GM18517 (cell line): ENCODE measurements around the gene ANXA2.
"Not testable (repeated sequence)": the region's sequence is repeated elsewhere in the genome, so short reads cannot be mapped to it uniquely, and the experiment has no call there.

ENCODE experiments used
- ATAC-seq: cut with Tn5 transposase; IDR thresholded peaks from one replicate; pipeline ENCODE4 v1.9.1; 2021; ENCODE audit warnings: mild to moderate bottlenecking, moderate library complexity; ENCODE audit not compliant: unreplicated experiment

Gene ANXA2

DNA sequence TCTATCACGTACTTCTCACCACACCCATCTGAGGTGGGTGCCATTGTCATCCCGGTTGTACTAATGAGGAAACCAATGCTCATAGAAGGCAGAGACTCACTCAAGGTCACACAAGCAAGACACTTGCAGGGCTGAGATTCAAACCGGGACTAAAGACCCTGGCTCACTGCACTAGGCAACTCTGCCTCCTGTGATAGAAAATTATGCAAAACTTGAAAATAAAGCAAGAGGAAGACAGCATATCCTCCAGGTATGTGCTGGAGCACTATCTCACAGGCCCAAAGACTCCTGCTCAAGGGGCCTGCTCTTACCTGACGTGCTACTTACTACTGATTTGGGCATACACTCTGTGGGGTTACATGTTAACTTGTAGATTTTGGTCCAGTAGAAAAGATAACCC lies 25.6 kb downstream of the ANXA2 start:
- no peak for ATAC-seq

DNA sequence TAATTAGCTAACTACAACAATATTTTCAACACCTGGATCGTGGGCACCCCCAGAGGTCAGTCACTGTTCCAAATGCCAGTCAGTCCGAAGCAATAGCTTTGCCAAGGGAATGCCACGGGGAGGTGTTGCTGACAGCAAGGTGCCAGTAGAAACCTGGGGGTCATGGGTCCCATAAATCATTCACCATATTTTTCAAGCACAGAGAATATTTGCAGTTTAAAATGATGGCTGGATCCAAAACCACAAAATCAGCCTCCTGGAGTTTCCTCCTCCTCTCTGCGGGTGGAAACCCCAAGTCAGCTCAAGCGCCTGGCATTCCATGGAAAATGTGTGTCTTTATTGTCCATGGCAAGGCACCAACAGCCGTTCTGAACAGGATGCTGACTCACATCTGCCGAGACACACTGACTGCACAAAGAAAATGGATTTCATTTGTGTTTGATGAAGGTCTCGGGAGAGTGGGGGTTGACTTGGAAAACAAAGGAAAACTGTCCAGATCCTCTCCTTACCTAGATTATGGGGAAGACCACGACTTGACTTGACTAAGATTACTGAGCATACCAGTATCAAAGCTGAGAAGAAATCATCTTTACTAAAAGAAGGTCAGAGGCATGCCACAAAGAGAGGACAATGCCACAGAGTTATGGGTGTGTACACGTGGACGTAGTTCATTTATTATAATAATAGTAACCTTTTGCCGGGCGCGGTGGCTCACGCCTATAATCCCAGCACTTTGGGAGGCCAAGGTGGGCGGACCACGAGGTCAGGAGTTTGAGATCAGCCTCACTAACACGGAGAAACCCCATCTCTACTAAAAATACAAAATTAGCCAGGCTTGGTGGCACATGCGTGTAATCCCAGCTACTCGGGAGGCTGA lies 26.4 kb downstream of the ANXA2 start:
- no peak for ATAC-seq

DNA sequence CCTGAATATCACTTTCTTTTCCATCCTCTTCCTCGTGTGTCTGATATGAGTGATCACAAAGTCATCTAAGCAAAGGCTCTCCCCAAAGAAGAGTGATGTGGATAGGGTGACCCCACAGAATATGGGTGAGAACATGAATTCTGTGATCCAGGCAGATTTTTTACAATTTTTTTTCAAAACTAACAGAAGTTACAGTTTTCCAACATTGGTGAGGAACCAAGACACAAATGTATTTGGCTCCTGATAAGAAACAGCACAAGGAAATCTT lies 27.0 kb downstream of the ANXA2 start:
- ATAC-seq = no peak

DNA sequence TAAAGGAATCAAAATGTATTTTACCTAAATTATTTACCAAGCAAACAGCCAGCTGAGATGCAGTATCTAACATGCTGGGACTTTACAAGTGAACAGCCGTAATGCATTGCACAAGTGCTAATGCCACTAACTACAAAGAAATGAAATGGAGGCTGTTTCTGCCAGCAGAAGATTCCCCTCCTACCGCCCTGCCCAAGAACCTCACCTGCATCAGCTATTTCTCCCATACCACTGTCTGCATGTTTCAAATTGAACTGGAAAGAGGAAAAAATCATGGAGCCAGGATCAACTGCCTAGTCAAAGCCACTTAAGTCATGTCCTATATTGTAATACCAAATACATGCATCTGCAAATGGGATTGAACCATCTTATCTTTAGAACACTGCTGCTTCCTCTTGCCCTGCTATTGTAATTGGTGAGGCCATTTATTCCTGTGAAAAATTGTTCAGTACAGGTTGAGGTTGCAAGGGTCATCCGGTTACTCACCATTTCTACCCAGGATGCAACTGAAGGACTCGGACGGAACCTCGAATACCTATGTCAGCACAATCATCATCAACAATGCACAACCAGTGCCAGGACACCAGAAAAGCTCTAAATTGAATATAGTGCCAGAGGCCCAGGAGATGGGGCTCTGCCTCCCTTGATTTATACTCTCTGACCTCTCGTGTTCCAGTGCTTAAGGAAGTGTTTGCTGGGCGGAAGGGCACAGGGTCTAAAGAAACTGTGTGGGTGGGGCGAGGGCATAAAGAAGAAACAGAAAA lies 27.5 kb downstream of the ANXA2 start:
- ATAC-seq = no peak

DNA sequence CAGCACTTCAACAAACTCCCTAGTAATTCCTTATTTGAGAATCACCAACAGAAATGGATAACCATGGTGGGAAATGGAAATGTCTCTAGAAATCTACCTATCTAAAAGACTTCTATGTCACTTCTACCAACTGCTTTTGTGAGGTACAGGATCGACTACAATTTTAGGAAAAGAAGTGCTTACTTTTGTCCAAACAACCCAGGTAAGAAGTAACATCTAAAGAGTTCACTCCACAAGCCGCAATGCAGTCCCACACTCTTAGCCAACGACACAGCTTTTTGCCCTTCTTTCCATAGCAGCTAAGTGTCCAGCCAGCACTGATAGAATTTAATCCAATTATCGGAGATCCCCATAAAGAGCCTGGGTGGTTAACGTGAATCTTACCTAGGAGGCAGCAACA lies 28.1 kb downstream of the ANXA2 start:
- no peak for ATAC-seq

DNA sequence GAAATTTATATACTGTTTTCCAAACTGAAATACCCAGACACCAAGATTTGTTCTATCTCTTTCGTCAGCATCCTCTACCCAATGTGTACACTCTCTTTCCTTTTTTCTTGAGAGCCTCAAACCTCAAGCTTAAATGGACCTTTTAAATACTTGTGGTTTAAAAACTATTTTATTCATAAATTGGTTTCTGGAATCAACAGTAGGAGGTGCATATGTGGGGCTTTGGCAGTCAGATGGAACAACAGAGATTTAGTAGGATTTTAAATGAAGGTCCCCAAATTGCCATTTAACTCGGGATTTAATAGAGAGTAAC lies 33.2 kb downstream of the ANXA2 start:
- no peak for ATAC-seq

DNA sequence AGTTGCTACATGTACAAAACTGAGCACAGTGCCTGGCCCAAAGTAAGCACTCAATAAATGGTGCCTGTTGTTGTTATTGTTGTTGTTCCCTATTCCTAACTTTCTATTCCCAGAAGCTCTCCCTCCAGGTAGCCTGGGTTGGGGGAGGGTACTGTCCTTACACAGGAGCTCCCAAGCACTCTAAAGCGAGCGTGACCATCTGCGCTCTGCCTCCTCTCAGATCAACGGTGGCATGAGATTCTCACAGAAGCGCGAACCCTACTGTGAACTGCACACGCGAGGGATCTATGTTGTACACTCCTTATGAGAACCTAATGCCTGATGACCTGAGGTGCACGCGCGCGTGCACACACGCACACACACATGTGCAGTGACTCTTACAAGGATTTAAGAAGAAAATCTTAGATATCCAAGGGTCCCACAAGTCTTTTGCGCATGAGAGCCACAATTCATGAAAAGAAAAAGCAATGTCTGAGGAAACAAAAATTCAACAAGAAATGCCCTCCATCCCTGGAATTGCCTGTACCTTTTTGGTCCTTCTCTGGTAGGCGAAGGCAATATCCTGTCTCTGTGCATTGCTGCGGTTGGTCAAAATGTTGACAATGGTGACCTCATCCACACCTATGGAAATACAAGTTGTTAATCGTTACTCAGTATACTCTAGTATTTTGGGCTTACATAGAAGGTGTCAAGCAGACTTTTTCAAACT lies 33.7 kb downstream of the ANXA2 start:
- ATAC-seq = no peak

DNA sequence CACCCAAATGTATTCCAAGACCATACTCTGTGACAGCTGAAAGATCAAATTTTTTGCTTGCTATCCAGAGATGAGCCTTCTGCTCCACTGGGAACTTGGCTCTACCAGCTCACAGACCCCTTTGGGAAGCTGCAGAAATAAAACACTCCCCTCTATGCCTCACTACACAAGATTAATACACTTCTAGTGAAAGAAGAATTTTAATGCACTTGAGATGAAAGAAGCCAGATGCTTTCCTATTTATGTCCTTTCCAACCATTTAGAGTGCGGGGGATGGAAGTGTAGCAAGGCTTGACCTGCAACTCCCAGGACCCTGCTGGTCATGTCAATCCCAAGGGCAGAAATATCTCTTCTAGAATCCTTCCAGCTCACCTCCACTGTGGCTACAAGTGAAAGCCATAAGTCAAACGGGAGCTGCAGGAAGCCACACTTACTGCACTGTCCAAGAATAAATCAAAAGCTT lies 34.7 kb downstream of the ANXA2 start:
- no peak for ATAC-seq

DNA sequence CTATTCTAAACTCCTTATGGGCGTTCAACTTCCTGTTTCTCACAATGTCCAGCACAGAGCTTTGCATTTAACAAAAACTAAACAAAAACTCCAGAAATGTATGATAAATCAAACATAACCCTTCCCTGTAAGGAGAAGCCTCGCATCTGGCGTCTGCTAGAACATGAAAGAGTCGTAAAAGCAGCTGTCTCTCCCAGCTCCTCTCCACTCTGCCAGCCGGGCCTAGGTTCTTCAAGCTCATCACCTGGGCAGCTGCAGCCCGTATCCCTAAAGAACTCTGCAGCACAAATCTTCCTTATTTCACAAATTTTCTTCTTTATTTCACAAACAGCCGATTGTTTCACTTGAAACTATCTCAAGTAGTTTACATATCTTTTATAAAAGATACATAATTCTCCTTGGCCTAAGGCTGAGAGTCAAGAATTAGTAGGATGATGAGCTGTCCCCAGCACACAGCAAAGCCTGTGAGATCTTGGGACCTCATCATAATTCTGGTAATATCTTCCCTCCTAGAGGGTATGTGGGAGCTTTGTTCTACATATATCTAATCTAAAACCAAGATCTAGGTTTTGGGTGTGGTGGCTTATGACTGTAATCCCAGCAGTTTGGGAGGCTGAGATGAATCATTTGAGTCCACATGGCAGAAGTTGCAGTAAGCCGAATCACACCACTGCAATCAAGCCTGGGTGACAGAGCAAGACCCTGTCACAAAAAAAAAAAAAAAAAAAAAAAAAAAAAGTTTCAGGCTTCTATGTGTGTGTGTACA lies 35.3 kb downstream of the ANXA2 start:
- ATAC-seq = no peak

DNA sequence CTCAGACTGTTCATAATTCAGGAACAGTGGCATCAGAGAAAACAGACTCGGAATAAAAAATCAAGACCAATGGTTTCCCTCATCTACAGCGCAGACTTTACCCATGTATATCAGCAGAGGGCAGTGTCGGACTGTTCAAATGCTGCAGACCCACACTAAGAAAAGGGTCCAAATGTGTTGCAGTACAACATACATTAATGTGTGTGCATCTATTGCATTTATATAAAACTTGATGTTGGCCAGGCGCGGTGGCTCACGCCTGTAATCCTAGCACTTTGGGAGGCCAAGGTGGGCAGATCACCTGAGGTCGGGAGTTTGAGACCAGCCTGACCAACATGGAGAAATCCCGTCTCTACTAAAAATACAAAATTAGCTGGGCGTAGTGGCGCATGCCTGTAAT lies 38.0 kb downstream of the ANXA2 start:
- not testable (repeated sequence) for ATAC-seq

DNA sequence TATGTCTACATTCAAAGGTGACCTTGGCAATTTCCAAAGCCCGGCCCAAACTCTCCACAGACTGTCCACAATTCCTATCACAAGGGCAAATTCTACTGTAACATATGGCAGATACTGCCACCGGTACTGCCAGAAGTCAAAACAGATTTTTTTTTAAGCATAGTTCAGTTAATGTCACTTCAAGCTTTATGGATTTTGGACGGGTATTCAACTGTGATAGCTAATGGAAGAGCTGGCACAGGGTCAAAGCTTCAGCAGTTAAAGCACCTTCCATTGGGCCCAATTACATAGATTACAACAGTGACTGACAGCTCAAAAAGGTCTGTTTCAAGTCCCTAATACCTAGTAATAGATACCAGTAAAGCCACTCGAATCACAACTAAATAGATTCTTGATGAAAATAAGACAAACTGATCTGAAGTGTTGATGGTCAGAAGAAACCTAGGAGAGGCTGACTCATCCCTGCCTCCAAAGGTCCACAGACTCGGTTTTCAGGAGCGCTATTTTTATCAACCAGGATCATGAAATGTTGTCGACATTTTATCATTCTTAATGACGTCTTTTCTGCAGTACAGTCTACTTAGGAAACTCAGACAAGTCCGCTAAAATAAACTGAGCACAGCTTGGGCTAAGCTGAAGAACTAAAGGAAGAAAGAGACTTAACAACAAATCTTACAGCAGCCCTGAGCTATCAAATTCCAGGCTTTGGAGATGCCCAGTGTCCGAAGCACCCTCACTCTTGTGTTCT lies 38.7 kb downstream of the ANXA2 start:
- ATAC-seq = no peak

DNA sequence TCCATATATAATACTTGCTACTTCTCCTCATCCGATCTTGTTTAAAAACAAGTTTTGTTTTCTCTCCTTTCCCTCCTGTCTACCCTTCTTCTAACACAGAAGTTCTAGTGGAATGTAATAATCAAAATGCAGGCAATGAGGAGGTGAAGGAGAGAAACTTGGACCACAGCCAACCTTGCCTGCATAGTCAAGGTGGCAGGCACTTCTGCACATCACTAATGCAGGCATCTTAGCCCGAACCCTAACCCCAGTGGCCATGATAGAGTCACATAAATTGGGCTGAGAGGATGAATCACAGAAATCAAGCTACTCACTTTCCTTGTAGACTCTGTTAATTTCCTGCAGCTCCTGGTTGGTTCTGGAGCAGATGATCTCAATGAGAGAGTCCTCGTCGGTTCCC lies 41.0 kb downstream of the ANXA2 start:
- ATAC-seq = no peak

DNA sequence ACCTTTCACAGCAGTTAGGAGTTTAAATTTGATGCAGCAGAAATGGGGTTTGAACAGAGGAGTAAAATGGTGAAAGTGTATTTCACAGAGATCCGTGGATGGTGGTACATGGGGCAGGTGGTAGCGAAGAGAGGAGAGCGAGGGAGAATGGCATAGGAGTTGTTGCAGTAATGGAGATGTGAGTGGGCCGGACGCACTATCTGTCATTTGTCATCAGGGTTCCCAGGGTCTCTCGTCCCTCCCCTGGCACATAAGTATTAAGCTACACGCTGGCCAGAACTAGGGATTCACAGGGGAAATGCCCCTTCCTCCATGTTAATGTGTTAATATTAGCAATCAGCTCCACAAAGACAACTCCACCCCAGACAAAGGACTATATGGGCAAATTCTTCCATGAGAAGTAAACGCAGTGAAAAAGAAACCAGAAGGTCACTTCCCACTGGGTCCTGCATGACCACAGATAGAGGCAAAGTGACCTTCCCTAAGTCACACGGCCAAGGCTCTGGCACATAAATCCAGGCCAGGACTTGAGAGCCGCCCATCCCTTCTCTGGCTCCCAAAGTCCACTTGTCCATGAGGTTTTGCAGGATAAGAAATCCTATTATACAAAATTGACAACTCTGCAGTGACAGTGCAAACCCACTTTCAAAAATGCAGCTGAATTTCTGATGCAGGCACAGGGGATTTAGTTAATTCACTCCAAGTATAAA lies 42.5 kb downstream of the ANXA2 start:
- ATAC-seq = no peak

DNA sequence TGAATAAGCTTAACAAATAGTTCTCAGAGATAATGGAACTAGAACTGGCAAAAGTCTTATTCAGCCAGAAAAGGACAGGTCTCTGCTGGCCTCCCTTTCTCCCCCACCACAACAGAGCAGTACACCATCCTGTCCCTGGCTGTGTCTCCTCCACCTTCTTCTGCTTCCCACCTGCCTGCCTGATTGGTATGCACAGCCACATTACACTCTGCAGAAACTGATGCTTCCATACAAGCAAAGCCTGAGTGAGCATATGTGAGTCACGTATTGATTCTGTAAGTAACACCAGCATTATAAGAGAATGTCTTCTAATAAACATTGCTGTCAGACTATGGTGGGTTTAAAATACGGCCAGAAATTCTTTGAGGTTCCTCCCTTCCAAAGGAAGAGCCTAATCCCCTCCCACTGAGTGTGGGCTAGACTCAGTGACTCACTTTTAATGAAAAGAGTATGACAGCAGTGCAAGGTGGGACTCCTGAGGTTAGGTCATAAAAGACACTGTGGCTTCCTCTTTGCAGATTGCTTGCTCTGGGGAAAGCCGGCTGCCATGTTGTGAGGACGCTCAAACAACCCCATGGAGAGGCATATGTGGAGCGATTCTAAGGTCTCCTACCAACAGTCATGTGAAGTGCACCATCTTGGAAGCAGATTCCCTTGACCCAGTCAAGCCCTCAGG lies 44.4 kb downstream of the ANXA2 start:
- no peak for ATAC-seq

DNA sequence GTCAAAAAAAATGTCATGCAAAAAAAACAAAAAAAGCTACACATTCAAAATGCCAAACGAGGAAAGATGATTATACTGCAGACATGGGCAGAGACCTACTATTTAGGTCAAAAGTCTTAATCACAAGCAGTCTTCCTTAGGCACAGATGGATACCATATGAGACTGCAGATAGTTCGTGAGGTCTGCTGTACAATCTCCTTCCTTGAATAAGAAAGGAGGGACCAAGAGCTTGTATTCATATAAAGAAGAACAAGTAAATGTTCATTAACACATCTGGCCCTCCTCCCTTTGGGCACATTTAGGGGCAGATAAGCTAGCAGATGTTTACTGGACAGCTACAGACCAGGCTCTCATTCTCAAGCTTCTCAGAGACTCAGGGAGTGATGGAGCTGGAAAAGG lies 45.3 kb downstream of the ANXA2 start:
- no peak for ATAC-seq

DNA sequence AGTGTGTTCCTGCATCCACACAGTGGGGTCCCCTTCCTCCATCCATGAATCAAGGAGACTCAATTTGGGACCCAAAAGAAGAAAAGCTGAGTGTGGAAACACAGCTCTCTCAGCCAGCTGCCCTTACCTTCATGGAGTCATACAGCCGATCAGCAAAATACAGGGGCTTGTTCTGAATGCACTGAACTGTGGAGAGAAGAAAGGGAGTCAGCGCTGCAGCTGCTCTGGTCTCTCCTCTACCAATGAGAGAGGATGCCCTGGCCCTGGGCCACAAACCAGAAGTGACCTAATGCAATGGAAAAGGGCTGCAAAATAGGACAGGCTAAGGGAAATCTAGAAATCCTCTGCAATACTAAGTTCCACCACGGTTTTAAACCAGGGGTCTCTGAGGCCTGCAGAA lies 46.7 kb downstream of the ANXA2 start:
- ATAC-seq = no peak

DNA sequence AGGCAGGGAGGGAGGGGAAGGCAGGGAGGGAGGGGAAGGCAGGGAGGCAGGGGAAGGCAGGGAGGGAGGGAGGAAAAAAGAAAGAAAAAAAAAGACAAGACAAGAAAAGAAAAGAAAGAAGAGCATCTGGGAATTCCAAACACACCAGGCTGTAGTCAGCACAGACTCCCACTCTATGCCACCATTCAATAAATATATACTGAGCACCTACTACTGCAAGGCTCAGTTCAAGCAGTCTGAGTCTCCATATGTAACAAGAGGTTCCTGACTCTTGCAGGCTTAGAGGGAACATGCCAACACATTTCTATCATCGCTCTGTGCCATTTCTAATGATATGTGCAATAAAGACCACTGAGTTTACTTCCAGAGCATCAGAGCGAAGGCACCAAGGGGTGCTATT lies 47.7 kb downstream of the ANXA2 start:
- no peak for ATAC-seq

DNA sequence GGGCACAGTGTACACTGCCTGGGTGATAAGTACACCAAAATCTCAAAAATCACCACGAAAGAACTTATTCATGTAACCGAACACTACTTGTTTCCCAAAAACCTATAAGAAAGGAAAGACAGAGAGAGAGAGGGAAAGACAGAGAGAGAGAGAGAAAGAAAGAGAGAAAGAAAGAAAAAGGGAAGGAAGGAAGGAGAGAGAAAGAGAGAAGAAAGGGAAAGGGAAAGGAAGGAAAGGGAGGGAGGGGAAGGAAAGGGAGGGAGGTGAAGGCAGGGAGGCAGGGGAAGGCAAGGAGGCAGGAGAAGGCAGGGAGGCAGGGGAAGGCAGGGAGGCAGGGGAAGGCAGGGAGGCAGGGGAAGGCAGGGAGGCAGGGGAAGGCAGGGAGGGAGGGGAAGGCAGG lies 48.2 kb downstream of the ANXA2 start:
- ATAC-seq = no peak

DNA sequence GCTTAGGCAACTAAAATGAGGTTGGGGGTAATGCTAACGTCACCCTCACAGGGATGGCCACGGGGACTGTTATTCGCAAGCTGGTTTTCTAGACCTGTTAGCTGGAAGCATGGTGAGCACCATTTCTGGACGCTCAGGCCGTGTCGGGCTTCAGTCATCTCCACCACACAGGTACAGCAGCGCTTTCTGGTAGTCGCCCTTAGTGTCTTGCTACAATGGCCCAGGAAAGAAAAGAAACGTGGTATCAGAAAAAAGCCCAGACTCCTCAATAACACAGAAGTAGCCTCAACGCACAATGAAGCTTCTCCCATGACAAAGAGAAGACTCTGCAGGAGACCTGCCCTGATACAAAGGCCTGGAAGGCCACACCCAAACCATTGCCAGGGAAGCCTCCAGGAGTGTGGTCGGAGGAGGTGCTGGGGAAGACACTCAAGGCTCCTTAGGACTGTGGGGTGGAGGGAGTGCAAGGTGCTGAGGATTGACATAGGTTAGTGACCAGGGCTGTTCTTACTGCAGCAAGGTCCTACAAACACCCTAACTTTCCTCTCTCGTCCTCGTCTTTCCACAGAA lies 50.2 kb downstream of the ANXA2 start:
- no peak for ATAC-seq
